Nephron progenitor cell (in vitro differentiated cells): ENCODE results near the gene ST6GALNAC3.

ENCODE experiments used
- DNase-seq: peaks from one replicate; pipeline ENCODE4 v3.0.0; 2021
- H3K27ac Mint-ChIP-seq: 2 replicates; pipeline ENCODE4 v1.8.0; 2021; ENCODE audit warnings: mild to moderate bottlenecking, moderate library complexity, mixed read lengths
- H3K27me3 Mint-ChIP-seq: 2 replicates; pipeline ENCODE4 v1.8.0; 2021; ENCODE audit warnings: mild to moderate bottlenecking, low read depth, mixed read lengths; ENCODE audit not compliant: poor library complexity
- H3K36me3 Mint-ChIP-seq: 2 replicates; pipeline ENCODE4 v1.8.0; 2021; ENCODE audit warnings: low read depth, mixed read lengths
- H3K4me1 Mint-ChIP-seq: 2 replicates; pipeline ENCODE4 v1.8.0; 2021; ENCODE audit warnings: mixed read lengths
- H3K4me3 Mint-ChIP-seq: 2 replicates; pipeline ENCODE4 v1.8.0; 2021; ENCODE audit warnings: mild to moderate bottlenecking, moderate library complexity, mixed read lengths
- H3K9me3 Mint-ChIP-seq: 2 replicates; pipeline ENCODE4 v1.8.0; 2021; ENCODE audit warnings: mild to moderate bottlenecking, moderate library complexity, mixed read lengths
- CTCF ChIP-seq: fragments of 200-600 bp; sonication (generic); IDR thresholded peaks from 2 replicates; pipeline ENCODE4 v1.5.0; 2021; ENCODE audit warnings: antibody characterized with exemption

ST6GALNAC3 gene

GRCh38 chr1:76374086-76374485 is 299.5 kb downstream of the ST6GALNAC3 start:
- H3K9me3 Mint-ChIP-seq: peaks cover 9% of the 10 kb centered on the region
- TF ChIP-seq CTCF: no peak
- no peak overlapping the region for H3K27ac Mint-ChIP-seq
- no peaks in the 10 kb centered on the region for H3K27me3 Mint-ChIP-seq
- DNase-seq: no peak
- peaks cover 8% of the 10 kb centered on the region for H3K36me3 Mint-ChIP-seq
- no peak overlapping the region for H3K4me3 Mint-ChIP-seq
- H3K4me1 Mint-ChIP-seq: peaks cover 6% of the 10 kb centered on the region

DNA sequence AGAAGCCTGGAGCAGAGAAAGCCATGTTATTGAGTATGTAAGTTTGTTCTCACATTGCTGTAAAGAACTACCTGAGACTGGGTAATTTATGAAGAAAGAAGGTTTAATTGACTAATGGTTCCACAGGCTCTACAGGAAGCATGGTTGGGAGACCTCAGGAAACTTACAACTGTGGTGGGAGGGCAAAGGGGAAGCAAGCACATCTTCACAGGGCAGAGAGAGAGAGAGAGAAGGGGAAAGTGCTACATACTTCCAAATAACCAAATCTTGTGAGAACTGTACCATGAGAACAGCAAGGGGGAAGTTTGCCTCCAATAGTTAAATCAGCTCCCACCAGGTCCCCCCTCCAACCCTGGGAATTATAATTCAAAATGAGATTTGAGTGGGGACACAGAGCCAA is 302.7 kb downstream of the ST6GALNAC3 start:
- Mint-ChIP-seq H3K36me3 (peaks cover 11% of the 10 kb centered on the region), H3K27me3 (no peaks in the 10 kb centered on the region), H3K4me1 (peaks cover 6% of the 10 kb centered on the region), H3K9me3 (peaks cover 11% of the 10 kb centered on the region), H3K27ac (peak overlapping the region; percentile 73), H3K4me3 (no peak overlapping the region)
- TF ChIP-seq CTCF: no peak
- DNase-seq: no peak

DNA sequence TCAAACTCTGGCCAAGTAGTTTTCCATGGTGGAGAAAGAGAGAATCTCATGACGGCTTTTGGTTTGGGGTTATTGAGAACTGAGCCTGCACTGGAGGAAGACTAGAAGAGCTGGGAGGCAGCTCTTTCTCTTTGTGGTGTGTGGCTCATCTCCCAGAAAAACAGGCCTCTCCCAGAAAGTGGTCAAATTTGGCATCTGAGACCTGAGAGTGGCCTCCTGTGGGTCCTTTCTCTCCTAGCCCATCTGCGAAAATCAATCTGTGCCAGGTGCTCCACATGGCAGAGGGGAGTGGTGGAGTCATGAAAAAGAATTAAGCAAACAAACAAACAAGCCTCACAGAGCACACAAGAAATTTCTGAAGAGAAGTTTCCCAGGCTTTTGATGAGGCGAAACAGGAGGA is 305.0 kb downstream of the ST6GALNAC3 start:
- Mint-ChIP-seq H3K4me3 (no peak overlapping the region), H3K36me3 (peaks cover 16% of the 10 kb centered on the region), H3K9me3 (peaks cover 16% of the 10 kb centered on the region), H3K27me3 (no peaks in the 10 kb centered on the region), H3K27ac (no peak overlapping the region), H3K4me1 (peaks cover 6% of the 10 kb centered on the region)
- DNase-seq: no peak
- TF ChIP-seq CTCF: no peak

DNA sequence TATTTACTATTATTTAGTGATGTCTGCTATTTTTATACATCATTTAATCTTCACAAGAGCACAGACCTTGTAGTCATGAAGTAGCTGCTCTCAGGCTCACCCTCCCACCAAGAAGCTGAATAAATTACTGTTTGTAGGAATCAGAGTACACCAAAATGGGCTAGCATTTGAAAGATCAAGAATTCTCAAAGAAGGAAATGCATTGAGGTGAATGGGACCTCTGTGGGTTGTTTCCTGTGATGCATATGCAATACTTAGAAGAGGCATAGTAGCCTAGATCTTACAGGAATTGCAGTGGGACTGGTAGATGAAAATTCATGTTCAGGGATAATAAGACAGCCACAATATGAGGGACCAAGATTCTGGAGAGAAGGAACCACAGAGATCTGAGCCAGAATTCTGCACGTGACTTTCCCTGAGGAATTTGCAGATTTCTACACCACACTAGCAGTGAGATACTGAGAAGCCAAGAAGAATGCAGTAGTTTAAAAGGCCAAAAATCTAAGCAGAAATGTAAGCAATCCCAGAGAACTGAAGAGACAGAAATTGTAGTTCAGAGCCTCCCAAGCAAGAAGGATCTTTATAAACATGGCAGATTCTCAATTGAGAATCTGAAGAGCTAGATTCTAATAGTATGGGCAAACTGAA is 307.0 kb downstream of the ST6GALNAC3 start:
- DNase-seq: no peak
- no peak overlapping the region for H3K4me3 Mint-ChIP-seq
- H3K27ac Mint-ChIP-seq: no peak overlapping the region
- no peak for TF ChIP-seq CTCF
- peaks cover 16% of the 10 kb centered on the region for H3K9me3 Mint-ChIP-seq
- peaks cover 16% of the 10 kb centered on the region for H3K36me3 Mint-ChIP-seq
- H3K4me1 Mint-ChIP-seq: peaks cover 12% of the 10 kb centered on the region
- no peaks in the 10 kb centered on the region for H3K27me3 Mint-ChIP-seq

DNA sequence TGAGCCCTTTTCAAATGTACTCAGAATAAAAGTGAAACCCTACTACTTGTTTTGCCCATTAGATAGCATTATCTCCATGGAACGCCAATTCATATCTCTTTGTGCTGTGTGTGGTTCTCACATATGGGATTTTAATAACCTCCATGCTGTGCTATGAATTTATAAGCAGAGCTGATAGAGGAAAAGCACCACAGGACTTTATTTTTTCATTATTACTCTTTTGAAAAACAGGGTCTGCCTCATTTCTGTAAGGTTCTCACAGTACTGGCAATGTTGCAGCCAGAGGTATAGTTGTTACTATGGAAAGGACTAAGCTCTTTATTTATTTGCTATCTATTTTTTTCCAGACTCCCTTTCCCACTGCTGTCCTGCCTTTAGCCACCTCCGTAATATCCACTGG is 313.7 kb downstream of the ST6GALNAC3 start:
- no peak for TF ChIP-seq CTCF
- DNase-seq: no peak
- Mint-ChIP-seq H3K9me3 (peaks cover 4% of the 10 kb centered on the region), H3K27ac (peak overlapping the region; percentile 69), H3K4me3 (no peak overlapping the region), H3K27me3 (no peaks in the 10 kb centered on the region), H3K4me1 (peaks cover 10% of the 10 kb centered on the region), H3K36me3 (peaks cover 4% of the 10 kb centered on the region)

DNA sequence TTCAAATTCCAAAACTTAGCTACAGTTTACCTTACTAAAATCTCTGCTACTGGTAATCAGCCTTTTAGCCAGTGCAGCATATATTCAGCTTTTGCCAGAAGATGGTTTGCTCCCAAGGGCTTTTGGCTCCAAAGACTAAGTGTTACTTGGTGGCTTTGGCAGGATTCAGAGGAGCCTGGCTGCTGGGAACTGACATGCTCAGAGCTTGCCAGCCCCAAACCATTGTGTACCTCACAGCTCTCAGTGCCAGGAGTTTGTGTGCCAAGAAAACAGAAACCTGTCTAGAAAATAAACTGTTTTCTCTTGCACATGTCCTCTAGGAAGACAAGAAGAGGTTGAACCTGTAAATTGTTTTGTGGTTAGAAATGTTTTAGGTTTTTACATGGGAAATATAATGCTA is 315.9 kb downstream of the ST6GALNAC3 start:
- no peak for DNase-seq
- Mint-ChIP-seq H3K4me1 (peaks cover 9% of the 10 kb centered on the region), H3K9me3 (no peaks in the 10 kb centered on the region), H3K27me3 (no peaks in the 10 kb centered on the region), H3K27ac (no peak overlapping the region), H3K4me3 (no peak overlapping the region), H3K36me3 (no peaks in the 10 kb centered on the region)
- no peak for TF ChIP-seq CTCF
